Raji (cell line): ENCODE results near the gene SMYD2.

Experiments
- POLR2A ChIP-seq: IDR thresholded peaks from 2 replicates; pipeline ENCODE4 v1.6.1; 2011; ENCODE audit warnings: low read depth, low read length, control low read depth; ENCODE audit not compliant: insufficient read depth

The SMYD2 gene

DNA sequence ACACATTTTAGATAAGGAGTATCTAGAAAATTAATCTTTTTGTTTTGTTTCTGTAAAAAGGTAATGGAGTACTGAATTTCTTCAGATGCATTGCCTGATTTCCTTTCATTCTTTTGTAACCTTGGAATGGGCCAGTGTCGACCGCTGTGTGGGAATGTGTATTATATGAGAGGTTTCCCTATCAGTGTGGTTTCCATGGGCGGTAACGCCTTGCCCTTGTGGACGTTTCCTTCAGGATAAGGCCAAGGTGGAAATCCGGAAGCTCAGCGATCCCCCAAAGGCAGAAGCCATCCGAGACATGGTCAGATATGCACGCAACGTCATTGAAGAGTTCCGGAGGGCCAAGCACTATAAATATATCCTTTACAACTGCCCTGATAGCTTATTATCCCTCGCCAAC lies 49.8 kb downstream of the SMYD2 start:
- TF ChIP-seq POLR2A: no peak

DNA sequence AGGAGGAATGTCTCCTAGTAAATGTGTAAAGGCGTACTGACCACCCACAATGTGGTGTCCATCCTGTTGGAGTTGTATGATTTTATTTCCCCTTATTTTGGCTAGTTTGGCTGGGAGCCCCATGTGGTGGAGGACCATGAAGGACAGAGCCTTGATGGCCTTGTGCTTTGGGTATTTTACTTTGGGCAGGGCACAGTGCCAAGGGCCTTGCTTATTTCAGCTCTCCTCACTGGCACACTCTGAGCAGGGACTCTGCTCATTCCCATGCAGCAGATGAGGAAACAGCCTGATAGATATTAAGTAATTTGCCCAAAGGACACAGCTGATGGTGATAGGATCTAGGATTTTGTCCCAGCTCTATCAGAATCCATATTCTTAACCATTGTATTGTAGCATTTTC lies 50.2 kb downstream of the SMYD2 start:
- TF ChIP-seq POLR2A: no peak

DNA sequence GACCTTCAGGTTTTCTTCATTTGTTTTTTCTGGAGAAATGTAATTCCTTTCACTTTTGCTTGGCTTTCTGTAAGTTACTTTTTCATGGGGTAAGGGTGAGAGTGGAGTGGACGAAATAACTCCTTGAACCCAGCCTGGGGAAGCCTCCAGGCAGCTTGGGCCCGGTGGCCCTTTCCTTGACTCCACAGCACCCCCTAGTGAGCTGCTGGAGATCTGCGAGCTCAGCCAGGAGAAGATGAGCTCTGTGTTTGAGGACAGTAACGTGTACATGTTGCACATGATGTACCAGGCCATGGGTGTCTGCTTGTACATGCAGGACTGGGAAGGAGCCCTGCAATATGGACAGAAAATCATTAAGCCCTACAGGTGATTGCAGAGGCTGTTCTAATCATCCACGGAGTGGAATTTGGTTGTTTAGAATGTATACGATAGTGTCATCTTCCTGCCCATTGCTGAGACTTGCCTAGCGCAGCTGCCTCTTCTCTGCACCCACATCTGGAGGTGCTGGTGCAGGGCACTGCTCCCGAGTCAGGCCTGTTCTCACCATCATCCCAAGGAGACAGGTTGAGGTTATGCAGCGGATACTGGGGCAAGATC lies 51.0 kb downstream of the SMYD2 start:
- TF ChIP-seq POLR2A: no peak

DNA sequence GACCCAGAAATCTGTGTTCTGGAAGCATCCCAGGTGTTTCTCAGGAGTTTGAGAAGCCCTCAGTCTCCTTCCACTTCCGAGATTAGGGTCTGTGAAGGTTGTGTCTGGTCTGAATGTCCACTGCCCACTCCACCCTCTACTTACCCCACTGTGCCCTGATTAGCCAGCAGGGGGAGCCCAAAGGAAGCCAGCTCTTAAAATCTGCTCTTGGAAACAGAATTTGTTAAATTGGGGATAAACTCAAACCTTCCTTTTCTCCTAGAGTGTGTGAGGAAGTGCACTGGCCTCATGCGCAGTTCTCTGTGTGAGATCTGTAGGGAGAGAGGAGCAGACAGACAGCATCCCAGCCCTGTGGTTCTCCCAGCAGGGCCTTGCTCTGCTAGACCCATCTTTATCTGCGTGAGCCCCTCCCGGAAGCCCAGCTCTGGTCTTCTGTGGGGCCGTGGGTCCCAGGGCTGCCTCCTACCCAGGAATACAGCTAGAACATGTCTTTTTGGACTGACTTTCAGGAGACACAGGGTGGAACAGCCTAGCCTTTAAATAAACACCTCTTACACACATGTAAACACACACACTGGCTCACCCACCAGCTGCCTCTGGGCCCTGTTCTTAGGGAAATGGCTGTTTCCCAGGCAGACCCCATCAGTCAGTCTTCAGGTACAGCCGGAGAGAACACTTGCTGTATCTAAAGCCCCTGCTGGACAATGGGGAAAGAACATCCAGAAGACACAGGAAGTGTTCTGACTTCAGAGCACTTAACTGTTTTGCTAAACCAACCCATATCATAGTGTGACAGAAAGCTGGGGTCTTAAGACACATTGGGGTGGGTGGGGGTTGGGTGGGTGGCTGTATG lies 52.2 kb downstream of the SMYD2 start:
- TF ChIP-seq POLR2A: no peak

DNA sequence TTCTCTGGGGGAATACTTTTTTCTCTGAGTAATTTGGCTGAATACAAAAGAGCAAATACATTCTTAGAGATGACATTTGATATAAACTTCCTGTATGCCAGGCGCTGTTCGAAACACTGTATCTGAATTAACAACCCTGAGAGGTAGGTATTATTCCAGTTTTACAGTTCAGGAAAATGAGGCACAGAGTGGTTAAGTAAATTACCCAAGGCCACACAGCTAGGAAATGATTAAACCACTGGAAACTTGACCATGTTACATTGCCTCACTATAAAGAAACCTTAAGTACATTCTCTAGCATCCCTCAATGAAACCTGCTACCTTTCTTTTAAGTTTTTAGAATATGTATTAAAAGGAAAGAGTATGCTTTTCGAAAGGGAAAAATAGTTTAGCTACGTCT lies 54.6 kb downstream of the SMYD2 start:
- no peak for TF ChIP-seq POLR2A

DNA sequence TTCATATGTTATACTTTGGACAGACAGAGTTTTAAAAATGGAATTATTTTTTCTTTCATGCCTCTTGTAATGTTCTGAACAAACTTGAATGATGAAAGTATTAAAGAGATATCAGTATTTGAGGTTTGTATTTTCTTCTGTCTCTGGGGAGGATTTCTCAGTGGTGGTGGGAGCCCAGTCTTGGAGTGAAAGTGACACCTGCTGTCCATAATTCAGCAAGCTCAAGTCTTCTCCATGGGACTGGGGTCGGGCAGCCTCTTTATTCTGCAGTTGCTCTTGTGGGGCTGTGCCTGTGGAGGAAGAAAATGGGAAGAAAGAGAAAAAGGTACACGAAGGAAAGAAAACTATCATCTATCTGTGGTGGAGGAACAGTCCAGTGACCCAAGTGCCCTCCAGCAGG lies 56.1 kb downstream of the SMYD2 start:
- TF ChIP-seq POLR2A: no peak

DNA sequence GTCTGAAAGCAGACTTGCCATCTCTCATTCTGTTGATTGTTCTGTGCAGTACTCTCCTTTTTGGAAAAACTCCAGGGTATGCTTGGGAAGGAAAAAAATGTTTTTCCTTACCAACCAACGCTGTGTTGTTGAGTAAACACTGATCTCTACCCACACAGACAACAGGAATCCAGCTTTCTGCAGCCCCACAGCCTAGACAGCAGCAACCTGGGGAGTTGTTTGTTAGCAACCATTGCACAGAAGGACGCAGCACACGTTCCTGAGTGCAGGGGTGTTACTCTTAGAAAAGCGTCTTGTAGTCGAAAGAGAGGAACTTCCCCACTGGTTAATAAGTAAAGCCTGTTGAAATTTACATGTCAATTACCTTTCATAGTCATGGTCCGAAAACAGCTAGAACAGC lies 56.6 kb downstream of the SMYD2 start:
- TF ChIP-seq POLR2A: no peak

DNA sequence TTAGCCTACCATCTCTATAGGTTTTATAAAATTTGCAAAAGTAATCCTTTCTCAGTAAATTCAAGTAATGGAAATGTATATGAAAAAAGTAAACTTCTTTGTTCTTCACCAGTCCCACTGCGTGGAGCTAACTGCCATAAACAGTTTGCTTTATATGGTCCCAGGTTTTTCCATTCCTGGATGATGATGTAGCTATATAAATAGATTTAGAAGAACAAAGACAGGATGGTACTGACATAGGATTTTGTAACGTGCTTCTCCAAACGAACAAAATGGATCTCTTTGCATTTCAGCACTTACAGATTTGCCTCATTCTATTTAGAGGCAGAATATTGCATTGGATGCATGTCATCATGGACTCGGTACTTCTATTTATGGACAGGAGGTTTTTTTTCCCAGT lies 57.3 kb downstream of the SMYD2 start:
- no peak for TF ChIP-seq POLR2A

DNA sequence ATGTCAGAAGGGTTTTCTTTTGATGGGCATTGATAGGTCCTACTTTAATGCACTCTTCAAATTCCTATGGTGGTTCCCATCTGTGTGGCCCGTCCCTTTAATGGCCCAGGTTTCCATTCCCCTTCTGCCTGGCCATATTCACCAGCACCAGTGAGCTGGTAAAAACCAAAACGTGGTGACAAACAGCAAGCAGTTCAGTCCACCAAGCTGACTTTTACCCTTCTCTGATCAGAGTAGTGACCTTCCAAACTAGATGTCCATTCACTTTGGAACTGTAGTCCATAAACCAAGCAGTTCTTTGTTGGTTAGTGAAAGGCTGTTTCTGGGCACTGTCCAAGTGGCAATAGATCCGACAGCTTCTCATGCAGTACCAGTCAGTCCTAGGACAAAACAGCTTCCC lies 60.5 kb downstream of the SMYD2 start:
- TF ChIP-seq POLR2A: no peak

DNA sequence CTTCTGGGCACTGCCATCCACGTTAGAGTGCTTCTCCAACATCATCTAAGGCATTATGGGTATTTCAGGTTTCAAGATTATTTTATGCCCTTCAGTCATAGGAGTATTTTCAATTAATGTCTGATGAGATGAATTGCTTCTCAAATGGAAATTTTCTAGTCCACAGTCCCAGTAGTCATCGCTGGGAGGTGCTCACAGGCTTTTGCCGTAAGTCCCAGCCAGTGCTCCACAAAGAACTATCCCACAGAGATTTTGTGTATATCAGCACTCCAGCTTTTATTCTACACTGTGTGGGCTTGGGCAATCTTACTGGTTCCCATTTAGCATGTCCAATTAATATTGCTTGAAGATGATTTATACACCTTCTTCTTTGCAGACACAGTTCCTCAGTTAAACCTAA lies 61.0 kb downstream of the SMYD2 start:
- no peak for TF ChIP-seq POLR2A

DNA sequence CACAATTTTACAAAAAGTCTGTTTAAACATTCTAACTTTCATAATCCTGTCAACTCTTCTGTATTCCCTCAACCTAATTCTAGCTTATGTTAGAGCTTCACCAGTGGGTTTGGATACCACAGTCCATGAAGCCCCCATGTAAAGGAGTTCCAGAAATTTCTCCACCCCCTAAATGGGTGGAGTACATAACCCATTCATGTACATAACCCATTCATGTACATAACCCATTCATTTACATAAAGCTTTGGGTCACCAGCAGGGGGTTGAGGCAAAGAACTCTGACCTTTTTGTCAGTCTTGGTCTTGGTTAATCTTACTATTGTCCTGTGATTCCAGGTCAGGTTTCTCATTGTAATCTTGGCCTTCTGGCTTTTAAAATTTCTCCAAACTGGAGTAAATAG lies 61.6 kb downstream of the SMYD2 start:
- TF ChIP-seq POLR2A: no peak

DNA sequence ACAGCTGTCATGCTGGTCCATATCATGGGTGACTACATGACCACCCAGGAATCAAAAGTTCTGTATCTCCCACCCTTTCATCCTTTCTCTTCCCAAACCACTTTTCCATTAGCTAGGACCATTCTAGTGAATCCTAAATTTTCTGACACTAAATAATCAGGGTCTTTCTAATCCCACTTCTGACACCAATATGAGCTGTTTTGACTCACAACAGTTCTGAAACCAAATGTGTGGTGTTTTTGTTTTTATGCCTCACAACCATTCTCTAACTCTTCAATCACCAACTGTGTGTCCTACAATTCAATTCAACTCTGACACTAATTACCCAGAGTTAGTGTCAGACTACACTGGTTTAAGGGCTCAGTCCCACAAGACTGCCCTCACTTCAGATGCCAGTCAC lies 63.9 kb downstream of the SMYD2 start:
- TF ChIP-seq POLR2A: no peak

DNA sequence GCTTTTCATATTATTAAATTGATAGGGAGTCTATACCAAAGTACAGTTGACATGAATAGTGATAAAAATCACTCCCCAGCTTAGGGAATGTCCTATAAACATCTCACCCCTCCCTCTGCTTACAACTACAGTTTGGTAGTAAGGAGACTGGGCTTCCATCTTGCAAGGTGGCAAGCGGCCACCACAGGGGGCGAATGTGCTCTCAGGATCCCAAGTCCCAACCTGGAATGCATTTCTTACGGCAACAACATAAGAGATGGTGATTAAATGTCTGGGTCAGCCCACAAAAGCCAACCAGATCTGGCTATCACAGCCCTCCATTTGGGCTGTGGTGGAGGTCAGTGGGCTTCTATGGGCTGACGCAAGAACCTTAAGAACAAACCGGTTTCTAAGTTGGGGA lies 68.0 kb downstream of the SMYD2 start:
- no peak for TF ChIP-seq POLR2A

DNA sequence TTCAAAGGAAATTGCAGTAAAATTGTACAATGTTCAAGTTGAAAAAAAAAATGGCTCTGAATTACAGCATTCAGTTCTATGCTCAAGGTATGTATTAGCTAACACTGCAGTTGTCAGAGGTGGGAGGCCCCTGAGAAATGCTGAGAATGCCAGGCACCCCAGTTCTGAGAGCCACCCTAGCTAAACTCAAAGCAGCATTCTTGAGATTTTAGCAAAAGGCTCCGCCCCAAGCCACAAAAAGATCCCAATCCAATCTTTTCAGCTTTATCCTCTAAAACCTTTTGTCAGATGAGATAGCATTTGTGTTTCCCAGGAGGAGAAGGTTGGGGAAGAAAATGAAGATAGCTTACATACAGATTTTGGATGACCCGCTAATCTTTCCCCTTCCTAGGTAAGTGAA lies 68.8 kb downstream of the SMYD2 start:
- no peak for TF ChIP-seq POLR2A

DNA sequence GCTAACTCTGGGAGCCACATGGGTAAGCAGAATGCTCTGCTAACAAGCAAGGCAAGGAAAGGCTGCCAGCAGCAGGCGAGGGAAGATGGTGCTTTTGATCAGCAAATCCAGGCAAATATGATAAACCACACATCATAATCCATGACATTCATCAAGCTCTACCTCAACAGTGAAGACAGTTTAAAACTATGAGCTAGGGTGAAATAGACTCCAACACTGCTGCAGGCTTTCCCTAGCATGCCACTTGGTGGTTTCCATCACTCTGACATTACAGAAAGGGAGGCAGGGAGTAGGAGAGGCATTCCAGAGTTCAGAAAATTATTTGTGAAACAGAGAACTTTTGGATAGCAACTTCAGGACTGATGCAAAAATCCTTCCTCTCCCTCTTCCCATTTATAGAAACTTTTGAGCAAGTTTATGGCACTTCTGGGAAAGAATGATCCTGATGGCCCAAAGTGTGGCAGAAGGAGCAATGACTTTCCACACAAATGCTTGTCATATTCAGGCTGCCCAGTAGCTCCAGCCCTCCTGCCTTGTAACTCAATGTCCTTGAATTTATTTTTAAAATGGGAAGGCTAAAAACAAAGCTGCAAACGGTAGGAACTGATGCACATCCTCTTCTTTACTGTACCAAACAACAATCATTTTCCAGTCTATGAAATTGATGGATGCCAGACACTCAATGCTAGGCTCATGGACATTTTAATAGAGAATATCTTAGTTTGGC lies 70.8 kb downstream of the SMYD2 start:
- no peak for TF ChIP-seq POLR2A

DNA sequence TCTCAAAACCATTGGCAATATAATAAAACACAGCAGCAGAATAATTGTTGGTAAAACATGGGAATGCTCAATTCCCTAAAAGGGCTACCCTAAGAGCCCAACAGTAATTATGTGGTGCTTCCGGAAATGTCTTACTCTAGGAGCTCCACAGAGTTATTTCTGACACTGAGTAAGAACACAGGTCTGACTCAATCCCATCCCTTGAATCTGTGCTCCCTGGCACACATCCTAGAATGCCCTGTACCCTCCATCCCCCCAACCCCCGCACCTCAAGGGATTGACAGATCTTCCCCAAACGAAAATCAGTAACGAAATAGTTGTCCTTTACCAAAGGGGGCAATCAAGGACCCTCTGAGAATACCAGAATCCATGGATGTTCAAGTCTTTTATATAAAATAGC lies 71.9 kb downstream of the SMYD2 start:
- TF ChIP-seq POLR2A: no peak
